Measurements from ENCODE around the gene LAMB2.
A peak's percentile ranks its signal among the peaks of the same experiment; 100 is the strongest.

Gene LAMB2

DNA sequence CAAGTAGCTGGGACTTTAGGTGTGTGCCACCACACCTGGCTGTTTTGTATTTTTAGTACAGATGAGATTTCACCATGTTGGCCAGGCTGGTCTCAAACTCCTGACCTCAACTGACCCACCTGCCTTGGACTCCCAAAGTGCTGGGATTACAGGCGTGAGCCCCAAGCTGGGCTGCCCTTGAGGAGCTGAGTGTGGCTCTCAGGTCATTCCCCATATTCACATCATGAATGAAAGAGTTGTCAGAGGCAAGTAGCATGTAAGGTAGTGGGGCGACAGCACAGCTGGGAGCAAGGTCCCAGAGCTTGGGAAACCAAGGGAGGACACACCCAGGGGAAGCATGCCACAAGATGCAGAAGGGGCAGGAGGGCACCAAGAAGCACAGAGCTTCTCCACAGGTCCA lies 28.3 kb upstream of the LAMB2 start:
- no peak for DNase-seq

DNA sequence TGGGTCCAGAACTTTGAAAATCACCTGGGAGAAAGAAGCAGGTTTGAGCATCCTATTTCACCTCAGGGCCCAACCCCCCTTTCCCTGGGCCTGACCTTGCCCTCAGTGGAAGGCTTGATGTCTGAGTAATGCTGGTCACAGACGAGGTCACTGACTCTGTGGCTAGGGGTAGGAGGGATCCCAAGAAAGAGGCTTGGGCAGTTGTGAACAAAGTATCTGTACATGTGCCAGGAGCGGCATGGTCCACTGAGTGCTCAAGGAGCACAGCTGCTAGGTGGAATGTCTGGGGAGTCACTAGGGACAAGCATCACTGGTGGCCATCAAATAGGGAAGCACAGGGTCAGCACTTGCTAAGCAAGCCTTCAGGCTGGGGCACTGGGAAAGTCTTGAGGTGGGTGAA lies 25.9 kb upstream of the LAMB2 start:
- DNase-seq, result no peak

DNA sequence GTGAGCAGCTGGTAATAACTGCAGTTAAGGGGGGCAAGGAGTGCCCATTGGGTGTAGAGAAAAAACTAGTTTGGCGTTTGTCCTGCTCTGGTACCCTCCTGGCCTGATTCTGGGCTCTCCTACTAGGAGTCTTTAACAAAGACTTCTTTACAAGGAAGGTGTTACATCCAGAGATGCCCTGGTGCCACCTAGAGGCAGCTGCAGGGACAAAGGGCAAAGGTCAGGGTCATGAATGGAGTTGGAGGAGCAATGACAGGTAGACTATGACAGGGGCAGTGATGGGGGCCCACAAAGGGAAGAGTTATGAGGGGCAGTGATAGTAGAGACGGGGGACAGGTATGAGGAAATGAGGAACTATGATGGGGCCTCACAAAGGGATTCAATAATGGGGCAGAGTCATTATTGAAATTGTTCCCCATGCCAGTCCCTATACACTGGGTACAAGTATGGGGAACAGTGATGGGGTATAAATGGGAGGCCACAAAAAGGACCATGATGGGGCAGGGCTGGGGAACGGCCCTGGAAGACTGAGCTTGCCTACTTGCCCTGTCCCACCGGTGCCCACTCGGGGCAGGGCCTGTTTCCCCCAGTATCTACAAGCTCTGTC lies 25.4 kb upstream of the LAMB2 start:
- peak; percentile 48 to 49 for DNase-seq

DNA sequence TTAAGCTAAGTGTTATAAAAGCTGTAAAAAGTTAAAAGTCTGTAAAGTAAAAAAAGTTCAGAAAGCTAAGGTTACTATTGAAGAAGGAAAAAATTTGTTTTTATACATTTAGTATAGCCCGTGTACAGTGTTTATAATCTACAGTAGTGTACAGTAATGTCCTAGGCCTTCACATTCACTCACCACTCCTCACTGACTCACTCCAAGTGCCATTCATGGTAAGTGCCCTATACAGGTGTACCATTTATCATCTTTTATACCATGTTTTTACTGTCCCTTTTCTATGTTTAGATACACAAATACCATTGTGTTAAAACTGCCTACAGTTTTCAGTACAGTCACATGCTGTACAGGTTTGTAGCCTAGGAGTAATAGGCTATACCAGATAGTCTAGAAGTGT lies 24.4 kb upstream of the LAMB2 start:
- DNase-seq, result no peak

DNA sequence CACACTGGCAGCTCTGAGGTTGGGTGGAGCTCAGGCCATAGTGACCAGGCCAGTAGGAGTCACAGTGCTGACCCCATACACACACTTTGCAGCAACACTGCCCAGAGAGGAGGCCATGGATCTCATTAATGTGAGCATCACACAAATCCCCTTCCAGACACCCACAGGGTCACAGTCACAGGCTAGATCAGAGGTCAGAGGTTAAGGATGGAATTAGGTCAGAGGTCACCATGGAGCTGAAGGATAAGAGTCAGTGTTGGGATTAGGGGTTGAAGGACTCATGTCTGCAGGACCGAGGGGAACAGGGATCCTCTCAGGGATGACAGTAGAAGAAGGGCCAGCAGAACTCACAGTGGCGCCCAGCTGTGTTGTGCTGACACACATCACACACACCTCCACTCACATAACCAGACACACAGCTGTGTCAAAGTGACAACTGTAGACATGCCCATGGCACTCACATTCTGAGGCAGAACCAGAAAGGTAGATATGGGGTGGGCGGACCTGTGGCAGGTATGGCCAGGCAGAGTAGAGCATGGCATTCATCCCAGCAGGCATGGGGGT lies 20.6 kb upstream of the LAMB2 start:
- DNase-seq, result no peak

DNA sequence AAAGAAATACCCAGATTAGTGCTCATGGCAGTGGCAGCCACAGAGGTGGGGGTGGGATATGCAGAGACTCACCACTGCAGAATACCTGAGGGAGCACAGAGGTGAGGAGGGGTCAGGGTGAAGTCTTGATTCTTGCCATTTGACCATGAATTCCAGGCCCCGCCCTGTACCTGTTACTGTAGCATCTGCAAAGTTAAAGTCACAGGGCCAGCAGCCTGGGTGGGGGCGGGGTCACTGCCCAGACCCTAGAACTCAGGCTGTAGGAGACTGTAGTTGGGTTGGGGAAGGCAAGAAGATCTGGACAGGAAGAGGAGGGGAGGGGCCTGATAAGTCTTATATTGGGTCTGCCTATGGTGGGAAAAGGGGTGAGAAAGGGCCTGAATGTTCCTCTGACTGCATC lies 18.8 kb upstream of the LAMB2 start:
- DNase-seq, result no peak

DNA sequence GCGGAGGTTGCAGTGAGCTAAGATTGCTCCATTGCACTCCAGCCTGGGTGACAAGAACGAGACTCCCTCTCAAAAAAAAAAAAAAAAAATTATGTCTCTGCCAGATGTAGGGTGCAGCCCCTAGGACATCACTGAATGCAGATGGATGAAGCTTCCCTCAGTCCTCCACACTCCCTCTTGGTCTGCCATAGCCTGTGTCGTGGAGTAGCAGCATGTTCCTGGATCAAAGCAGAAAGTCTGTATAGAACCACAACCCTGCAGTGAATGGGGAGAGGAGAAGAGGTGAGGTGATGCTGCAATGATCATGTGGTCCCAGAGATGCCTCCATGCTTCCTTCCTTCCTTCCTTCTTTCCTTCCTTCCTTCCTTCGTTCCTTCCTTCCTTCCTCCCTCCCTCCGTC lies 15.3 kb upstream of the LAMB2 start:
- no peak for DNase-seq

DNA sequence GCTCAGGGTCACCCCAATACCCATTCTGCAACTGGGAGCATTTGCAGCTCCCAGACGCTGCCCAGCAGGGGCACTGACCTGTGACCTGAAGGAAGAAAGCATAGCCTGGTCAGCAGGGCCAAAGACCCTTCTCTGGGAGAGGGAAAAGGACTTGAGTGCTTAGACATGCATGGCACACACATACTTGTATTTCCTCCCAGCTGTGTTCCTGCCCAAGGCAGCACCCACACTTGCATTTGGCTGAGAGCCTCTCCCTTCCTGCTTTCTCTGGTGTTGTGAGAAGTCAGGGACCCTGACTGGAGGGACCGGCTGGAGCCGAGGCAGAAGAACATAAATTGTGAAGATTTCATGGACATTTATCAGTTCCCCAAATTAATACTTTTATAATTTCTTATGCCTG lies 7.2 kb upstream of the LAMB2 start:
- DNase-seq, result no peak

DNA sequence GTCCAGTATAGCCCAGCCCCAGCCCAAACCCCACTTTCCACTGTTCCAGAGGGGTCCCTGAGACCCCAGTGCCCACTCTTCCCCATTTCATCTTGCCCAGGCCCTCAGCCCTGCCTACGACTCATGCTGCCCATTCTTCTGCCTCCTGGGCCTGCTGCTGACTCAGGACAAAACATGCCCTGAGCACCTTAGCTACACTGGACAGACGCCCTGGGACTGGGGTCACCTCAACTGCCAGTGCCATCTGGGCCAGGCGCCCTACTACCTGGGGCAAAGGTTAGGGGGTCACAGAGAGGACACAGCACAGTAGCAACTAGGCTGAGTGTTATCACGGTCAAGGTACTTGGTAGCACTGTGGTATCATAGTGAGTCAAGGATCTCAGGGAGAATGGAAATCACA lies 2.6 kb upstream of the LAMB2 start:
- DNase-seq, result no peak

DNA sequence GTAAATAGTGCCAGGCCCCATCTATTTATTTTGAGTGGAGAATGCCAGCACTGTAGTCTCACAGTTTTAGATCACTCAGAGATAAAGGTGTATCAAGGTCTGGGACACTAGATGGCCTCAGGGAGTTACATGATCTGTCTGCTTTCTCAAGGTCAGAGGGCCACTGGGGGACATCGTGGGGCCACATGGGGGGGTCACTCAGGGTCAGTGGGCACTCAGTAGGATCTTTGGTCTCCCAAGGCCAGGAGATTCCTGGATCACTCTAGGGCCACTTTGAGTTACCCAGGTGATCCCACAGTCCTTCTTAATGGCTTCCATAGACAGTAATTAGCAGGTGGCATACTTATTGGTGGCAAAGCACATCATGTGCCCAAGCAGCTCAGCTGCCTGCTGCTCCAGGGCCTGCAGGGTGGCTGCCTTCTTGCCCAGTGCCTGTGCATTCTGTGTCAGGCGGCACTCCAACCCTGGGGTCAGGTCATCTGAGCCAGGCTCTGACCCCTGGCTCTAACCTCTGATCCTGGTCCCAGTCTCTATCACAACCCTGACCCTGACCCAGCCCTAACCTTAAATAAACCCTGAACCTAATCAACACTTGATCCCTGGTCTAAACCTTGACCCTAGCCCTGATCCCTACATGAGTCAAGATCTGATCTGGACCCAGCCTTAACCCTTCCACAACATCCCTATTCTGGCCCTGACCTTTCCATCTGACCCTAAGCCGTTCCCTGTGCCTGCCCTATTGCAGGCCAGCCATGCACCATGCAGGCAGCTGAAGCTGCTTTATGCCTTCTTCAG lies 1.8 kb upstream of the LAMB2 start:
- no peak for DNase-seq

DNA sequence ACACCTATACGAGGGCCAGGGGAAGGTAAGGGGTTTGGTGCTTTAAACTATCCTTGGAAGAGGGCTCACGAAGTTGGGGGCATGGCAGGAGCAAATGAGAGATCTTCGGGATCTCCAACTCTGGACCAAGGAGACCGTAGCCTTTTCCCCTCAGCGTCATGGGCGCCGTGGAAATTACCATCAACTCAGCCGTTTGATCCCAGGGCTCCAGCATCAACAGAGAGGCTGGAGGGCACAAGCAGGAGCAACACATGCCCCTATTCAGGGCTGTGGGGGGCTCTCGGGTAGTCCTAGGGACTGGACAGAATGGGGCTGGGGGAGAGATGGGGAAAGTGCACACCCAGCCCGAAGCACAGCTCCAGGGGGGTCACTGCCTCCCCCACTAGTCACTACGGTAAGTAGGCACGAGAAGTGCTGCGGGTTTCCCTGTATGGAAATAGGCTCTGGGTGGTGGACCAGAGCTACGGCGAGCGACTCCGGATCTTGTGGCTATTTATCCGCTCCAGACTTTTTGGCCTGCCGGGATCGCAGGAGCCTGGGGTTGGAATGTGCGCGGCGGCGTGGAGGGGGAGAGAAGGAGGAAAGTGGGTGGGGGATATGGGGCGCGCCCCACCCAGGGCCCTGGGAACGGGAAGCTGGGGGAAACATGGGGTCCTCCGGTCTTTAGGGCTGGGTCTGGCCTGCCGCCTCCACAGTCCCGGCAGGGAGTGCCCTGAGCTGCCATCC lies 539 bp upstream of the LAMB2 start:
- DNase-seq, result no peak

DNA sequence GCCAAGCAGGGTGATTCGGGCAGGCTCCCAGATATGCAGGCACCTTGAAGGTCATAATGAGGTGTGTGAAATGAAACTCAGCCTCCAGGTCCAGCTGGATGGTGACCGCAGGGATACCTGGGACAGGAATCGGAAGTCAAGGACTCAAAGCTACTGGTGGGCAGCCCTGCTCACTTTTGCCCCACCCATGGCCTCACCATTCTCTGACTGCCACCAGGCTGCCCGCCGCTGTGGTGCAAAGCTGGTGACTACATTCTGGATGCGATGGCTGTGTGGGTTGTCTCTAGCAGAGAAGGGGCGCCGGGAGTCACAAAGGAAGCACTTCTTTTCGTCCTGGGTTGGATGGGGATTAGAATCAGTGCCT lies 795 bp downstream of the LAMB2 start:
- no peak for DNase-seq

DNA sequence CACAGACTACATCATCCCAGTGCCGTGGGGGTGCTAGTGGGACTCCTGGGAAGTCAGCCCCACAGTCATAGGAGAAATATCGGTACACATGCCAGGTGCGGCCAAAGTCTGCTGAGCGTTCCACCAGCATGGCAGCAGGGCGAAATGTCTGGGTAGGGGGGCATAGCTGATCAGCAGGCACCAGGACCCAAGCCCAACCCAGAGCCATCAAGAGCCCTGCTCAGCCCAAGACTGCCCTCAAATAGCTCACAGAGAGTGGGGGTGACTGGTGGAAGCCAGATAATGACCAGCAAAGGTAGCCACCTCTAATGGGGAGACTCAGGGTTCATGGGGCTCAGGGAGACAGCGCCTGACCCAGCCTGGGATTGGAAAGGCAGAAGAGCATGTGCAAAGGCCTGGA lies 1.3 kb downstream of the LAMB2 start:
- no peak for DNase-seq

DNA sequence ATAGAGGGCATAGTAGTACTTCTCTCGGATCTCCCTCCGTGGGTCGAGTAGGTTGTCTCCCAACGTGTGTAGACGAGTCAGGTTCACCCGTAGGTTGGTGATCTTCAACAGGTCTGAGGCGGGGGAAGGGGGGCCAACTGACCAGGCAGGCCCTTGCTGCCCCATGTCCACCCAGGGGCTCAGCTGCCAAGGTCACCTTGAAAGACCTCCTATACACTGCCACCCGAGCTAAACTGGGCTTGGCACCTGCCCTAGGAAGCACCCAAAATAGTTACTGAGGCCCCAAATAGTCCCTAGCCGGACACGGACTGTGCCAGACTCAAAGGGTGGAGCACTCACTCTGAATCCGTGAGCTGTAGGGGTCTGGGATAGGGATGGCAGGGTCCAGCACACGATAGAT lies 1.8 kb downstream of the LAMB2 start:
- DNase-seq, result no peak

DNA sequence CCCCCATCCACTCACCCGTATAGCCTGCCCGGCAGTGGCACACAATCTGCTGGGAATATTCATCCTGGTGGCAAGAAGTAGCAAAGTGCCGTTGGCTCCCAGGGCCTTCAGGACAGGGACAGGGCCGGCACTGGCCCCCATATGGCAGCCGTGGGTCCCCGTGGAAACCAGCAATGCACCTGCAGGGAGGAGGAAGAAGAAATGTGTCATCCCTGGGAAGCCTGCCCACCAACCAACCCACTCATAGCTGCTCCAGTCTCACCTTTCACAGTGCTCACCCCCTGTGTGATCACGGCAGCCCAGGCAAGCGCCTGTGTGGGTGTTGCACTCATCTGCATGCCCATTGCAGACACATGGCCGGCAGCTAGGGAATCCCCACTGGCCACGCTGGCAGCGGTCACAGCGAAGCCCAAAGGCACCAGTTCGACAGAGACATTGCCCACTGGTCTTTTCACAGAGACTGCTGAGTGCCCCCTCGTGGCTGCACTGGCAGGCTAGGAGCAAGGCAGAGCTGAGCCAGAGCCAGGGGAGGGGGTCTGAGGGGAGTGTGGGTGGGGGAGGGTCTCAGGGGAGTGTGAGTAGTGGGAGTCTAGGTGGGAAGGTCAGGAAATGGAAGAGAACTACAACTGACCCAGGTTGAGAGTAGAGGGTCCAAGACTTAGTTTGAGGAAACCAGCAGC lies 7.7 kb downstream of the LAMB2 start:
- DNase-seq, result no peak

DNA sequence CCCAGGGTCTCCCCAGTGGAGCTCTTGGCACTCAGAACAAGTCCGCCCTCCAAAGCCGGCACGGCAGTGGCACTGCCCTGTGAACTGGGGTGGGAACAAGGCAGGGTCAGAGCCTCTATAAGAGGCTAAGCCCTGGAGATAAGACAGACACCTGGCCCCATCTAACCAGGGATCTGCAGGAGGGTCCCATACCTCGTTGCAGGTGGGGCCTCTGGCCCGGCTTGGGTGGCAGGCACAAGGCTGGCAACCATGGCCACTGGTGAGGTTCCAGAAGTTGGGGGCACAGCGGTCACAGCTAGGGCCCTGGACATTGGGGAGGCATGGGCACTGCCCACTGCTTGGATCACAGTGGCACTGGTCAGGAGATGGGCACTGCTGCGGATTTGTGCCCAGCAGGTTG lies 8.6 kb downstream of the LAMB2 start:
- DNase-seq, result no peak

DNA sequence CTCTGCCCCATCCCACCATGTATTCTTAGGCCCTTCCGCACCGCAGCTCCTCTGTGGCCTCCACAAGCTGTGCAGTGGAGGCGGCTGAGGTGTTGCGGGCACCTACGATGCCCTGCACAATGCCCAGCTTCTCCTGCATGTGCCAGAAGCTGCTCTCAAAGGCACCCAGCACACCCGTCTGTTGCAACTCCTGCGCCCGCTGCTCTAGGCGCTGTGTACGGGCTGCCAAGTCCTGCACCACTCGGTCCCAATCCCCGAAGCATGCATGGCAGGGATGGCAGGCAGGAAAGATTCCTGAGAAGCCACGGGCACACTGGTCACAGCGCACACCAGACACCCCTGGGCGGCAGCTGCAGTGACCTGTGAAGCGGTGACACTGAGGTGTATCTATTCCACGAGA lies 9.2 kb downstream of the LAMB2 start:
- no peak for DNase-seq

DNA sequence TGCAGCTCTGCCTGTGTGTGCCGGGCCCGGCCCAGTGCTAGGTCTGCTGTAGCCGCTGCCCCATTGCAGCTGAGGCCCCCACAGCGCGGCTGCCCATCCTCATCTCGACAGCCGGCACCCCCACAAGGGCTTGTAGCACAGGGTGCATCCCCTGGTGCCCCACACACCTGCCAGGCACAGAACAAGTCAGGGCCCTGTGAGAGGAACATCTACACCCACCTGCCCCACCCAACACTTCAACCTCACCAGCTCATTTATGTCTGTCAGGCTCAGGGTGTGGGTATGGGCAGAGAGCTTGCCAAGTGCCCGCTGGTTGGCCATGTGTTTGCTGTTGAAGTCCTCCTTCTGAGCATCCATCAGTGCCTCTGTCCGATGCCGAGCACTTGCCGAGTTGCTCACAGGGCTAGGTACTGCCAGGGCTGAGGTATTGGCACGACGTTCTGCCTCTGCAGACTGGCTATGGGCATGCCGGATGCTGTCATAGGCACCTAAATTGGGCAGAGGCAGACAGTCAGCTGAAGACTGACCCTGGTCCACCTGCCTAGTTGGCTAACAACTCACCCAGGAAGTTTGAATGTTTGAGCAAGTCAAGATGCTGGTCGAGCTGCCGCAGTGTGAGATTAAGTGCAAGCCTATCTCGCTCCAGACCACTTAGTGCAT lies 9.8 kb downstream of the LAMB2 start:
- DNase-seq, result no peak

DNA sequence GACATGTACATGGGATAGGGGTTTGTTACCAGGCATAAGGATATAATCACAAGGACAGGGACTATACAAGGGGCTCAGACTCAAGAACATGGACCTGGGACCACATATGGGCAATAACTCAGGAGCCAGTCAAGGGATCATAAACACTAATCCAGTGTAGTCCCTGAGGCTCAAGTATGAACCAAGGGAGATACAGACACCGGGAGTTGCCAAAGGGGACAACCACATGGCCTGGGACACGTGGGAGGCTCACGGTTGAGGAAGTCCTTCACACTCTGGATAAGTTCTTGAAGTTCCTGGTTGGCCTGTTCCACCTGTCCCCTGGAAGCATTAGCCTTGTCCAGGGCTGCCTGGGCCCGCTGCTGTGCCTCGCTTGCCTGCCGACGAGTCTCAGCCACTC lies 10.4 kb downstream of the LAMB2 start:
- no peak for DNase-seq

DNA sequence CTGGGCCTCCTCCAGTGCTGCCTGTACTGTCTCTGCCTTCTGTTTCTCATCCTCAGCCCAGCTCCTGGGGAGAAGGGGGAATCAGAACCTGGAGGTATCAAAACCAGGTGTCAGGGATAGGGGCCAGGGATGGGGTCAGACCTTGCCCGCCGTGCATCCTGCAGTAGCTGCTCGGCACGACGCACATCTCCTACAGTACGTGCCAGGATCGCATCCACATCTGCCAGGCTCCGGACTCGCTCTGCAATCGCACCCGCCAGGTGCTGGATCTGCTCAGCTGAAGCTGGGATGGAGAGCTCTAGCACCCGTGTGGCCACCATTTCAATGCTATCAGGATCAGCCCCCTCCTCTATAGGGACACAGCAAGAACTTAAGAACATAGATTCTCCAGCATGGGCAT lies 10.8 kb downstream of the LAMB2 start:
- DNase-seq, result no peak

DNA sequence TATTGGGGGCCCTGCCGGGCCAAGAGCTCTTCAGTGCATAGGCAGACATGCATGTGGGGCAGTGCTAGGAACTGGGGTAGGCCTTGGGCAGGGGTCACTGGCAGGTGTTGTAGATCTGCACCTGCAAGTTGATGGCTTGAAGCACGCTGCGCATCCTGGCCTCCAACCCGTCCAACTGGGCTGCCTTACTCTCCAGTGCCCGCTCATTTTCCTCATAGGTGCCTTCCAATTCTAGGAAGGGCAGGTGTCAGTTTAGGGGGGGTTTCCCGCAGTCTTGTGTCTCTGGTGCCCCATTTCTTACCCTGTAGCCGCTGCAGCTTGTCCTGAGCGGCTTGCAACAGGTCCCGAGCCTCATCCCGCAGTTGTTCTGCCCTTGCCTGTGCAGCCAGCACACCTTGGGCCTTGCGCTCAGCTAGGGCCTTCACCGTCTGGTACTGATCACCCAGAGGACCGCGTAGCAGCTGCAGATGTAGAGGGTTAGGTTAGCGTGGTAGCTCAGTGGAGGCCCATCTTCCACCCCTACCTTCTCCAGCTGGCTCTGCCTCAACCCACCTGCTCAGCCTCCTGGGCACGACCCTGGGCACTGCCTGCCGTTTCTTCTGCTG lies 11.6 kb downstream of the LAMB2 start:
- DNase-seq, result no peak

DNA sequence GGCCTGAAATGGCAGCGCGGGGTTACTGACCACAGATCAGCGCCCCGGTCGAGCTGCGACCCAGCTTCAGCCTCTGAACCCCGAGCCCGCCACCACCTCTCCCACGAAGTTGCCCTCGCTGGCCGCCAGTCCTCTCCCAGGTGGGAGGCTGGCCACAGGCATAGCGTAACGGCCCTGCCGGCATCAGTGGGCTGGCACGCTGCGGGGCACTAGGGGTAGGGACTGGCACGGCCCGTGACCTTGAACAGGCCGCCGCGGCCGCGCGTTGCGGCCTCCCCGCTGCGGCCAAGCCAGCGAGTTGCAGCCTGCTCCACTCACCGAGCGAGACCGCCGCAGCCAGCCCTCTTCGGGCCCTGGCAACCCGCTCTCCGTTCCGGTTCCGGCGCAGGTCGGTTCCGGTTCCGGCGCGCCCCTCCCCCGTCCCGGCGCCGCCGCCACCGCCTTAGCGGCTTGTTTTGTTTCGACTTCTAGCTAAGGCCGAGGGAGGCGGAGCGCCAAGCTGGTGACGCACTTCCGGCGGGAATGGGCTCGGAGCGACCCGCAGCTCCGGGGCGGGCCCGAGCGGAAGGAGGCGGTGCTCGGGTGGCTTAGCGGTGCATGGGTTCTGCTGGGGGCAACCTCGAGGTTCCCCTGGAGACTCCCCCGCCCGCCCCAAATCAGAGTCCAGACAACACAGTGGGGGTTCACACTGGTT lies 12.3 kb downstream of the LAMB2 start, which contains the start of gene USP19:
USP19 (minus strand) TSS at position 386 of the 694 bp plus-strand sequence. CDS start 1,678 bp downstream, outside the sequence.
- peak; percentile 92 for DNase-seq

Data from stimulated activated CD4-positive, alpha-beta T cell treated with anti-CD3 and anti-CD28 coated beads, Interleukin-2, amount 100 ng/mL, for 48 hours (primary cell).